HG03432 (cell line): ENCODE measurements around the gene SUPT7L.
A peak's percentile ranks its signal among the peaks of the same experiment; 100 is the strongest.
"Not testable (repeated sequence)": the region's sequence is repeated elsewhere in the genome, so short reads cannot be mapped to it uniquely, and the experiment has no call there.

ENCODE experiments used
- ATAC-seq: cut with Tn5 transposase; IDR thresholded peaks from one replicate; pipeline ENCODE4 v1.9.1; 2021; ENCODE audit warnings: mild to moderate bottlenecking, moderate library complexity; ENCODE audit not compliant: unreplicated experiment

The SUPT7L gene

DNA sequence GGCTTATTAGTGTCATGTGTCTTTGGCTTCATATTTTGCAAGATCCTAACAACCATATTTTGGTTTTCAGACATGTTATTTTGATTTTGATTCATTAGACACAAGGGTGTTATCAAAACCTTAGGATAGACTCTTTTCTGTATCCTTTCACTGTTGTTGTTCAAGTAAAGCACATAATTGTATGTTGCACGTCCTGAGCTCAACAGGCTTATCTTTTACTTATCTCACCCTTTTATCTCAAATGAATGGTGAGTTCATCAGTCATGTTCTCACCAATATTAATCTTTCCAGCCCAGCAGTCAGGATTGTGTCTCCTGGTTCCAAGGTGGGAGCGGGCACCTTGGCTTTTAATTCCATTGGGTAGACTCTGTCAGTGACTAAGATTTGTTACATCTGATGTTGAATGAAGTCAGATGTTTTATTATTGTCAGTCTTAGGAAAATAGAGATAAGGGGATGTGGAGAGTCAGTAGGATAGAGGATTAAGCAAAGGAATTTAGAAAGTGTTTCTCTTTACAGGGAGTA lies 22.6 kb downstream of the SUPT7L start:
- no peak for ATAC-seq

DNA sequence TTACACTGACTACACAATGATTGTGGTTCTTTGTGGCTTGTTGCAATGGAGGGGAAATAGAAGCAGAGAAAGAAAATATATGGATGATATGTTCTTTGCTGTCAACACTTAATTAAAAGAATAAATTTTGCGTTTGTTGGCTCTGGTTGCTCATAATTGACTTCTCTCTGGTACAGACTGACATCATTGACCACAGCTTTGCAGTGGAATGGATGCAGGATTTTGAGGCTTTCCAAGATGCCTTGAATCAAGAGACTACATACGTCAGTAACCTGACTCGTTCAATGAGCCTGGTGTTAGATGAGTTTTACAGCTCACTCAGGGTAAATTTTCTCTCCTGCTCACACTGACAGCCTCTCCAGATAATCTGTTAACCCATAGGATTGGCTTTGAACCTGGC lies 24.7 kb downstream of the SUPT7L start:
- ATAC-seq, result no peak

- ATAC-seq, result no peak
Observed at GRCh38 chr2:27638037-27638637, 25.3 kb downstream of the SUPT7L start.

DNA sequence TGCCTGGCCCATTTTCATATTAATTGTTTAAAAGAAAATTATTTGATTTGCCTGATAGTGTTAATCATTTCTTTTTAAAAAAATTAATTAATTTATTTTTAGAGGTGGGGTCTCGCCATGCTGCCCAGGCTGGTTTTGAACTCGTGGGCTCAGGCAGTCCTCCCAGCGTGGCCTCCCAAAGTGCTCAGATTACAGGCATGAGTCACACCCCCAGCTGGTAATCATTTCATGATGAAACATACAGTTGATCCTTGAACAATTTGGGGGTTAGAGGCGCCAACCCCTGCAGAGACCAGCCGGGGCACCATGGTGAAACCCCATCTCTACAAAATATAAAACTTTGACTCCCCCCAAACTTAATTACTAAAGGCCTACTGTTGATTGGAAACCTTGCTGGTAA lies 26.6 kb downstream of the SUPT7L start:
- ATAC-seq, result no peak

GRCh38 chr2:27634291-27634690 lies 29.1 kb downstream of the SUPT7L start:
- ATAC-seq, result no peak

DNA sequence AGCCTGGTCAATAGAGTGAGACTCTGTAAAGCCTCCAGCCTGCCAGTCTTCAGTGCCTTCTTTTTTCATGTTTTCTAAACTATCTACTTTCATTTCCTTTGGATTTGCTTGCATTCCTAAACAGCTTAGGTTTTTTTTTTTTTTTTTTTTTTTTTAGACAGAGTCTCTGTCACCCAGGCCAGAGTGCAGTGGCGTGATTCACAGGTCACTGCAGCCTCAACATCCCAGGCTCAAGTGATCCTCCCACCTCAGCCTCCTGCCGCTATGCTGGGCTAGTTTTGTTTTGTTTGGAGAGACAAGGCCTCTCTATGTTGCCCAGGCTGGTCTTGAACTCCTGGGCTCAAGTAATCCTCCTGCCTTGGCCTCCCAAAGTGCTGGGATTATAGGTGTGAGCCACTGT lies 33.2 kb downstream of the SUPT7L start:
- ATAC-seq, result not testable (repeated sequence)

DNA sequence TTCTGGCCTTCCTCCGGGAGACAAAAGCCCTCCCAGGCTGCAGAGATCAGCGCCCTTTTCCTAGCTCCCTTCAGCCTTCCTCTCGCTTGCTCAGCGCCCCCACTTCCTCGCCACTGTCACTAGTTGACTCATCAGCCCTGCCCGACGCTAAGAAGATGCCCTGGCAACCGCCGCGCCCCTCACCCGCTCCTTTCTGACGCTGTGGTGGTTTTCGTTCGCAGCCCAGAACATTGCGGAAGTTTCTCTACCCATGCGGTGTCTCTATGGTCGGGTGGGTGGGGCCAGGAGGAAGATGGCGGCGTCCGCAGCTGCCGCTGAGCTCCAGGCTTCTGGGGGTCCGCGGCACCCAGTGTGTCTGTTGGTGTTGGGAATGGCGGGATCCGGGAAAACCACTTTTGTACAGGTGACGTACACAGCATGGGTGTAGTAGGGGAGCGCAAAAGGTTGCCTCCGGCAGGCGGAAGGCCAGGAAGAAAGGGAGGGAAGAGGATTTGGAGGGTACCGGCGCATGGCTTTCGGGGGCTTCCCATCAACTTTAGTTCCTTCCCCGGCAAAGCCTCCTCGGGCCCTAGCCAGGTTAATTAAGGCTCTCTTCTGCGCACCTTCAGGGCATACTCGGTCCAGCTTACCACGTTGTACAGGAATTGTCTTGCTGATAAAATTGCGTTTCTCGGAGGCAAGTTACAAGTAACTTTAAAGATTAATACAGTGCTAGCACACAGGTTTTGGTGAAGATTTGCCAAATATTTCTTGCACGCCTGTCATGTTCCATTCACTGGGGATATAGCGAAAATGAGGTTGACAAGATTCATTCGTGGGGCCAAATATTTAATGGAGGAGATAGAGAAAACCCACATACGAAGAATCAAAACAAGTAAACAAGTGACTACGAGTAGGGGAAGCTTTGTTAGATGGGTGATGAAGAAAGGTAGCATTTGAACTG lies 34.4 kb downstream of the SUPT7L start, which contains the start of the genes CCDC121 and GPN1:
CCDC121 (minus strand) TSS at position 246 of the 943 bp plus-strand sequence. CDS start 1,213 bp downstream, outside the sequence.
GPN1 (plus strand) TSS at position 284 of the 943 bp plus-strand sequence; CDS start at position 293, 9 bp downstream.
- peak; percentile 99 for ATAC-seq

- ATAC-seq, result peak; percentile 32
Observed at GRCh38 chr2:27627963-27628766, 35.2 kb downstream of the SUPT7L start.

- not testable (repeated sequence) for ATAC-seq
Observed at GRCh38 chr2:27626921-27627320, 36.5 kb downstream of the SUPT7L start.

DNA sequence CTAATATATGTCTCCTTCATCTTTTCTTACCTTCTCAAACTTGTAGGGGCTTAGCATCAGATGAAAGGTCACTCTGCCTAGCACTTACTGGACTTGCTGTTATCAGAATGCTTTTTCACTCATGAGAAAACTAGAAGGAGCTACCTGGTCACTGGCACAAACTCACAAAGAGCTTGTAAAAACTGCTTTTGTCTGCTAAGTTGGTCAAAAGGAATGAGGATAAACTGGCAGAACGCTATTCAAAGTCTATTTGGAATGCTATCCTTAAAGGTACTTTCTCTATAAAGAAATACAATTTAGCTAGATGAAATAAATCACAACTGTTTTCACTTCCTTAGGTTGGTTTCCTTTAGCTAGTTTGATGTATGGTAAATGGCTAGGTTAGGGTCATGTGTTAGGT lies 37.1 kb downstream of the SUPT7L start:
- not testable (repeated sequence) for ATAC-seq

DNA sequence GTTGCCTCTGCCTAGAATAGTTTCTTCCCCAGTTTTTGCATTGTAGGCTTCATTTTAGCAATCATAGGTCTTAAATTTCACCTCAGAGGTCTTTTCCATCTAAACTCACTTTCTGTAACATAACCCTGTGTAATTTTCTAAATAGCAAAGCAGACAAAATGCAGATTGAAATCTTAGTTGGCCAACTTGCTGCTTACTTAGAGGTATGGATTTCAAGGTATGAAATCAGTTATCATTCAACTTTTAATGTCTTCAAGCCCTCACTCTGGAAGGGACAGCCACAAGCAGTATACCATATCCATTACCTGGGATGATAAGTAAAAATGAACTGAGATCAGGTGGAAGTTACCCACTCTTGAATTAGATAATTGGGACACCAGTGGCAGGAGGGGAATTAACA lies 38.5 kb downstream of the SUPT7L start:
- ATAC-seq, result no peak

DNA sequence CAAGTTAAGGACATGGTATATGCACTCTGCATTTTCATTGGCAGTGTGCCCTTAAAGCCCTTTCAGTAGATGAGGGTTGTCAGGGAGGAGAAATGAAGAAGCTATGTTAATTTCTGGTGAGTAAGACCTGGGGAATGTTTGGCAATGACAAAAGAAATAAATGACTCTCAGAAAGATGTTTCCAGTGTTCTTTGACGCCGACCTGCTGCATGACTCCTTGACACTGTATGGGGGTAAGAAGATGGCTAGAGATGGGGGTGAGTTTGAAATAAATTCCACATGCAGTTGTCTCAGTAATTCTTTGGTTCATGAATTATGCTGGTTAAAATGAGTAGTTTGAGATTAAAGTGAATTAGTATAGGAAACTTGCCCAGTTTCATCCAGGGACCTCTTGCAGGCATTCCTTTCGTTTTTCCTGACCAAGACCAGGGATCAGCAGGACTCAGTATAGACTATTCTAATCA lies 40.5 kb downstream of the SUPT7L start:
- ATAC-seq, result no peak

GRCh38 chr2:27621524-27621923 lies 41.9 kb downstream of the SUPT7L start:
- ATAC-seq, result no peak

DNA sequence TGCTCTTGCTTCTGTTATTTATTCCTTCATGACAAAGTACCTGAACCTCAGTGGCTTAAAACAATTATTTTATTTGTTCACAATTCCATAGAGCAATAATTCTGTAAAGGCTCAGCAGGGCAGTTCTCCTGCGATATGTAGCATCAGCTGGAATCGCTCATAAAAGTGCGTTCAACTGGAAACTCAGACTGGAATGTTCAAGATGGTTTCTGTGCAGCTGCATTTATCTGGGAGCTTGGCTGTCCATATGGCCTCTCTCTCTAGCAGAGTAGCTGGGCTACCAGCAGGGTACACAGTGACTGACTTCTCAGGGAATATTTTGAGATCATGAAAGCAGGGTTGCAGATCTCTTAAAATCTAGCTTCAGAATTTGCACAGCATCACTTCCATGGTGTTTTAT lies 48.1 kb downstream of the SUPT7L start:
- ATAC-seq, result no peak

DNA sequence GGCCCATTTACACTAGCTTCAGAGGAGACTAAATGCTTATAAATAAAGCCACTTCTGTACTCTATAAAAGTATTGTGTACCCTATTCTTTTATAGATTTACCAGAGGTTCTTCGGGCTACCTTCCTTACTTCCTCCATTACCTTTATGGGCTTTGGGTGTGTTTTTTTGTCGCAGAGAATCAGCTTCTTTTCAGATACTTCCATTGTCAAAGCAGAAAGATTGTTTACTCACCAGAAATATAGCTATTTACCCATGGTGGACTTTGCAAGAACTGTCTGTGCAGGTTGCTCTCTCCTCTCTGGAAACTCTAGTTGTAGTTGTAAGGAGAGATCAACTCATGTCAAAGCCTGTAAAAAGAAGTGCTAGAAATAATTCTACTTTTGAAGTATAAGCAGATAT lies 49.4 kb downstream of the SUPT7L start:
- ATAC-seq, result no peak

DNA sequence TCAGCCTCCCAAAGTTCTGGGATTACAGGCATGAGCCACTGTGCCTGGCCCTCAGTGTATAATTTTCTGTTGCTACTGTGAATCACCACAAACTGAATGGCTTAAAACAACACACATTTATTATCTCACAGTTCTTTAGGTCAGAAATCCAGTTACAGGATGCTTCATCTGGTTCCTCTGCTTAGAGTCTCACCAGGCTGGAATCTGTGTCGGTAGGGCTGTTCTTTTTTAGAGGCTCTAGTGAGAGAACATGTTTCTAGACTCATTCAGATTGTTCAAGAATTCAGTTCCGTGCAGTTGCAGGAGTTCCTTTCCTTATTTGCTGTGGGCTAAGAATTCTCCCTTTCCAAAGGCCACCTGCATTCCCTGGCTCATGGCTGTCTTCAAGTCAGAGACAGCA lies 56.8 kb downstream of the SUPT7L start:
- no peak for ATAC-seq
